ENCODE results near the gene BTN3A1.
"Not testable (repeated sequence)": the region's sequence is repeated elsewhere in the genome, so short reads cannot be mapped to it uniquely, and the experiment has no call there.

Gene BTN3A1

GRCh38 chr6:26440977-26441358, 38.9 kb downstream of the BTN3A1 start:
- DNase-seq (ENCODE audit: low read depth, low spot score) = no peak

- no peak for DNase-seq (ENCODE audit: low read depth, low spot score)
Observed at GRCh38 chr6:26441977-26442376, 39.9 kb downstream of the BTN3A1 start.

GRCh38 chr6:26445934-26446667, 44.0 kb downstream of the BTN3A1 start:
- DNase-seq (ENCODE audit: low read depth, low spot score) = no peak

- DNase-seq (ENCODE audit: low read depth, low spot score) = no peak
Observed at GRCh38 chr6:26447257-26447656, 45.2 kb downstream of the BTN3A1 start.

GRCh38 chr6:26450240-26450639, 48.2 kb downstream of the BTN3A1 start:
- DNase-seq (ENCODE audit: low read depth, low spot score) = no peak

- DNase-seq (ENCODE audit: low read depth, low spot score) = no peak
Observed at GRCh38 chr6:26452631-26453235, 50.7 kb downstream of the BTN3A1 start.

GRCh38 chr6:26454631-26455030, 52.6 kb downstream of the BTN3A1 start:
- DNase-seq (ENCODE audit: low read depth, low spot score) = no peak

GRCh38 chr6:26455357-26455970, 53.4 kb downstream of the BTN3A1 start:
- no peak for DNase-seq (ENCODE audit: low read depth, low spot score)

- DNase-seq (ENCODE audit: low read depth, low spot score) = no peak
Observed at GRCh38 chr6:26457264-26457805, 55.3 kb downstream of the BTN3A1 start.

- DNase-seq (ENCODE audit: low read depth, low spot score) = no peak
Observed at GRCh38 chr6:26457806-26458688, 56.0 kb downstream of the BTN3A1 start, which contains the start of gene BTN2A1. BTN2A1 (plus strand) TSS chr6:26457955; CDS start chr6:26458637, 682 bp downstream.

GRCh38 chr6:26459023-26459810, 57.1 kb downstream of the BTN3A1 start:
- no peak for DNase-seq (ENCODE audit: low read depth, low spot score)

- DNase-seq (ENCODE audit: low read depth, low spot score) = not testable (repeated sequence)
Observed at GRCh38 chr6:26461353-26461752, 59.3 kb downstream of the BTN3A1 start.

- DNase-seq (ENCODE audit: low read depth, low spot score) = no peak
Observed at GRCh38 chr6:26464014-26464413, 61.9 kb downstream of the BTN3A1 start.

- no peak for DNase-seq (ENCODE audit: low read depth, low spot score)
Observed at GRCh38 chr6:26464416-26465131, 62.5 kb downstream of the BTN3A1 start.
